SK-N-SH treated with all-trans-retinoic acid at 6 μM for 48 hours (cell line): Measurements from ENCODE around the gene TEAD1.

Experiments used
- ATAC-seq: fragments of 200-7000 bp; cut with Tn5 transposase; 3 replicates; pipeline ENCODE4 v1.9.1; 2020; ENCODE audit warnings: mild to moderate bottlenecking, moderate library complexity
- ARNTL ChIP-seq: fragments of 450-650 bp; formaldehyde crosslinking; IDR thresholded peaks from 2 replicates; pipeline ENCODE4 v1.5.0; 2020; ENCODE audit warnings: low read depth, mild to moderate bottlenecking, moderate library complexity, borderline replicate concordance
- BACH2 ChIP-seq: fragments of 250-450 bp; sonication (Bioruptor Pico); IDR thresholded peaks from 2 replicates; pipeline ENCODE4 v1.9.0; 2021; ENCODE audit warnings: mild to moderate bottlenecking, borderline replicate concordance
- CREB5 ChIP-seq: fragments of 250-450 bp; sonication (Bioruptor Pico); IDR thresholded peaks from 2 replicates; pipeline ENCODE4 v1.5.1; 2020; ENCODE audit warnings: low read depth, mild to moderate bottlenecking, moderate library complexity
- CSRNP3 ChIP-seq: fragments of 250-450 bp; sonication (Bioruptor Pico); IDR thresholded peaks from 2 replicates; pipeline ENCODE4 v1.5.1; 2021; ENCODE audit warnings: mild to moderate bottlenecking, moderate library complexity
- ESRRG ChIP-seq: fragments of 250-450 bp; sonication (Bioruptor Pico); IDR thresholded peaks from 2 replicates; pipeline ENCODE4 v1.6.1; 2021; ENCODE audit warnings: mild to moderate bottlenecking
- GLIS3 ChIP-seq: fragments of 250-450 bp; sonication (Bioruptor Pico); IDR thresholded peaks from 2 replicates; pipeline ENCODE4 v1.5.0; 2020; ENCODE audit warnings: mild to moderate bottlenecking, moderate library complexity
- ISL1 ChIP-seq: fragments of 250-450 bp; sonication (Bioruptor Pico); IDR thresholded peaks from 2 replicates; pipeline ENCODE4 v2.1.2; 2022; ENCODE audit warnings: mild to moderate bottlenecking, moderate library complexity
- OSR1 ChIP-seq: fragments of 250-450 bp; sonication (Bioruptor Pico); IDR thresholded peaks from 2 replicates; pipeline ENCODE4 v1.8.0; 2022; ENCODE audit warnings: moderate library complexity, mild to moderate bottlenecking, inconsistent platforms
- PATZ1 ChIP-seq: fragments of 250-450 bp; sonication (Bioruptor Pico); IDR thresholded peaks from 2 replicates; pipeline ENCODE4 v1.8.0; 2020; ENCODE audit warnings: mild to moderate bottlenecking, moderate library complexity, borderline replicate concordance
- POU6F1 ChIP-seq: fragments of 250-450 bp; sonication (Bioruptor Pico); IDR thresholded peaks from 2 replicates; pipeline ENCODE4 v1.8.0; 2021; ENCODE audit warnings: low read depth, mild to moderate bottlenecking, moderate library complexity, borderline replicate concordance
- PPARA ChIP-seq: fragments of 250-450 bp; sonication (Bioruptor Pico); IDR thresholded peaks from 2 replicates; pipeline ENCODE4 v1.5.0; 2020; ENCODE audit warnings: mild to moderate bottlenecking, borderline replicate concordance
- RARB ChIP-seq: fragments of 250-450 bp; sonication (Bioruptor Pico); IDR thresholded peaks from 2 replicates; pipeline ENCODE4 v1.8.0; 2021; ENCODE audit warnings: mild to moderate bottlenecking, moderate library complexity
- SNAI2 ChIP-seq: fragments of 250-450 bp; sonication (Bioruptor Pico); IDR thresholded peaks from 2 replicates; pipeline ENCODE4 v1.5.0; 2020; ENCODE audit warnings: mild to moderate bottlenecking, moderate library complexity
- TCF4 ChIP-seq: fragments of 250-450 bp; sonication (Bioruptor Pico); IDR thresholded peaks from 2 replicates; pipeline ENCODE4 v1.8.0; 2021; ENCODE audit warnings: mild to moderate bottlenecking, moderate library complexity, borderline replicate concordance
- TOX ChIP-seq: fragments of 250-450 bp; sonication (Bioruptor Pico); IDR thresholded peaks from 2 replicates; pipeline ENCODE4 v1.8.0; 2021; ENCODE audit warnings: mild to moderate bottlenecking, moderate library complexity, borderline replicate concordance
- TSHZ2 ChIP-seq: fragments of 250-450 bp; sonication (Bioruptor Pico); IDR thresholded peaks from 2 replicates; pipeline ENCODE4 v1.5.0; 2020; ENCODE audit warnings: mild to moderate bottlenecking, moderate library complexity
- ZC3H10 ChIP-seq: fragments of 250-450 bp; sonication (Bioruptor Pico); IDR thresholded peaks from 2 replicates; pipeline ENCODE4 v1.5.1; 2021; ENCODE audit warnings: mild to moderate bottlenecking, moderate library complexity
- ZFP3 ChIP-seq: fragments of 250-450 bp; sonication (Bioruptor Pico); IDR thresholded peaks from 2 replicates; pipeline ENCODE4 v1.5.0; 2020; ENCODE audit warnings: mild to moderate bottlenecking, moderate library complexity
- ZFP30 ChIP-seq: fragments of 450-650 bp; formaldehyde crosslinking; IDR thresholded peaks from 2 replicates; pipeline ENCODE4 v1.5.0; 2022; ENCODE audit warnings: mild to moderate bottlenecking, moderate library complexity
- ZNF70 ChIP-seq: fragments of 450-650 bp; formaldehyde crosslinking; IDR thresholded peaks from 2 replicates; pipeline ENCODE4 v1.5.0; 2020; ENCODE audit warnings: mild to moderate bottlenecking, moderate library complexity
- ZNF8 ChIP-seq: fragments of 450-650 bp; formaldehyde crosslinking; IDR thresholded peaks from 2 replicates; pipeline ENCODE4 v1.5.0; 2020; ENCODE audit warnings: mild to moderate bottlenecking, moderate library complexity

The TEAD1 gene

GRCh38 chr11:12809364-12809763, 135.1 kb downstream of the TEAD1 start (continued):
- TF ChIP-seq TOX (CRISPR knock-in tag) (no peak), OSR1 (no peak), POU6F1 (CRISPR knock-in tag) (no peak)

- no peak for ATAC-seq
- TF ChIP-seq GLIS3 (CRISPR knock-in tag): no peak
- no peak for TF ChIP-seq CREB5 (CRISPR knock-in tag)
- TF ChIP-seq TOX (CRISPR knock-in tag): no peak
- no peak for TF ChIP-seq RARB (CRISPR knock-in tag)
- TF ChIP-seq ZFP30 (CRISPR knock-in tag): no peak
- no peak for TF ChIP-seq TCF4
- TF ChIP-seq BACH2 (CRISPR knock-in tag): no peak
- no peak for TF ChIP-seq ZFP3 (CRISPR knock-in tag)
Measured at GRCh38 chr11:12809864-12810567, 135.8 kb downstream of the TEAD1 start.

- TF ChIP-seq PATZ1: no peak
- no peak for TF ChIP-seq GLIS3 (CRISPR knock-in tag)
- no peak for TF ChIP-seq TCF4
- no peak for TF ChIP-seq RARB (CRISPR knock-in tag)
- no peak for TF ChIP-seq ESRRG (CRISPR knock-in tag)
- TF ChIP-seq ISL1 (CRISPR knock-in tag): no peak
- TF ChIP-seq TOX (CRISPR knock-in tag): no peak
- TF ChIP-seq CREB5 (CRISPR knock-in tag): no peak
- TF ChIP-seq SNAI2: no peak
- TF ChIP-seq ARNTL (CRISPR knock-in tag): no peak
- no peak for TF ChIP-seq BACH2 (CRISPR knock-in tag)
- TF ChIP-seq ZC3H10 (CRISPR knock-in tag): no peak
- no peak for TF ChIP-seq PPARA (CRISPR knock-in tag)
- TF ChIP-seq ZFP30 (CRISPR knock-in tag): no peak
- TF ChIP-seq ZNF8 (CRISPR knock-in tag): no peak
- no peak for TF ChIP-seq TSHZ2 (CRISPR knock-in tag)
- no peak for TF ChIP-seq ZNF70
- TF ChIP-seq CSRNP3: no peak
- no peak for TF ChIP-seq ZFP3 (CRISPR knock-in tag)
- no peak for TF ChIP-seq POU6F1 (CRISPR knock-in tag)
- ATAC-seq: no peak
Measured at GRCh38 chr11:12810568-12810894, 136.3 kb downstream of the TEAD1 start.
